Cardiac fibroblast (primary cell): ENCODE data around the gene DYTN.

Source experiments
- DNase-seq, 2 donors: peaks; one replicate each; pipeline versions ENCODE4 v3.0.0 to v3.0.0-alpha.2; 2010; ENCODE audit warnings: low read depth in 2 of 2
- H3K4me3 ChIP-seq, 2 donors: replicated peaks in 1 of 2; 1 replicate in 1 of 2; 2 replicates in 1 of 2; pipeline ENCODE4 v1.5.1; 2011; ENCODE audit warnings: low read depth in 2 of 2, low read length in 2 of 2, mild to moderate bottlenecking in 2 of 2, moderate library complexity in 1 of 2
- CTCF ChIP-seq: IDR thresholded peaks from one replicate; pipeline ENCODE4 v1.5.1; 2011; ENCODE audit warnings: low read depth, mild to moderate bottlenecking, low read length, inconsistent platforms

The DYTN gene

GRCh38 chr2:206642075-206643025, 75.8 kb downstream of the DYTN start, which contains the start of gene FAM237A:
Gene FAM237A, plus strand, starts transcription at chr2:206642487. Its CDS starts 1,750 bp downstream, at chr2:206644237.
- peak; percentile 74 for DNase-seq

GRCh38 chr2:206641226-206641625, 77.0 kb downstream of the DYTN start:
- DNase-seq: no peak
- no peak for TF ChIP-seq CTCF
- H3K4me3 ChIP-seq: no peak overlapping the region

More at GRCh38 chr2:206642075-206643025, 75.8 kb downstream of the DYTN start, which contains the start of gene FAM237A:
- no peak within 1 kb of the TSS for H3K4me3 ChIP-seq
- no peak for TF ChIP-seq CTCF

- no peak for DNase-seq
- TF ChIP-seq CTCF: no peak
- H3K4me3 ChIP-seq: no peak overlapping the region
Observed at GRCh38 chr2:206639636-206640035, 78.6 kb downstream of the DYTN start.

GRCh38 chr2:206635015-206635414, 83.2 kb downstream of the DYTN start:
- no peak for TF ChIP-seq CTCF
- no peak for DNase-seq
- no peak overlapping the region for H3K4me3 ChIP-seq

- no peak for TF ChIP-seq CTCF
- DNase-seq: no peak
Observed at GRCh38 chr2:206631340-206631739, 86.9 kb downstream of the DYTN start.

GRCh38 chr2:206627632-206628031, 90.6 kb downstream of the DYTN start:
- TF ChIP-seq CTCF: no peak
- DNase-seq: no peak
- no peak overlapping the region for H3K4me3 ChIP-seq

More at GRCh38 chr2:206631340-206631739, 86.9 kb downstream of the DYTN start:
- H3K4me3 ChIP-seq: no peak overlapping the region
